ENCODE measurements around the gene CLIP4. TPM values are rescaled to one million over a fixed set of nuclear protein-coding genes. Genes with fewer than 3 reads are reported as not detected.
A peak's percentile ranks its signal among the peaks of the same experiment; 100 is the strongest.
"Not testable (repeated sequence)": the region's sequence is repeated elsewhere in the genome, so short reads cannot be mapped to it uniquely, and the experiment has no call there.

Gene CLIP4
- polyA plus RNA-seq, 2 of the 4 experiments (the other 2 are of a cell fraction): 51.1 to 99.1 TPM

DNA sequence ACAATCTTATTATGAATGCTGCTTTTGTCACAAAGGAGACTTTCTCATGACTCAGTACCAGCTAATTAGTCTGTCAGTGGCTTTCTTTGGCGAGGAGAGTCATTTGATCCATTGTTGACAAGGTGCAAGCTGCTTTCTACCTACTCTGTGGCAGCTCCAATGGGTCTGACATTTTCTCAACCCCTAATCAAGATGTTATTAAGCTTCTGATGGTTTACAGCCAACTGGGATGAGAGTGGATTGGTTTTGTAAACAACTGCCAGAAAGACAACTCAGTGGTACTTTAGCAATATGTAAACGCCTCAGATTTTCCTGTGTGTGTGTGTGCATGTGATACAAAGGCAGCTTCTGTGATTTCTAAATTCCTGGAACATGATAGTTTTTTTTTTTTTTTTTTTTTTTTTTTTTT, 8.2 kb upstream of the CLIP4 start (continued):
- TF ChIP-seq HMGXB4 (CRISPR knock-in tag; IDR thresholded peaks at IDR 0.05; ENCODE audit: borderline replicate concordance) (no peak), REST (IDR thresholded peaks at IDR 0.05) (no peak)
- TF ChIP-seq, protein P1, sequence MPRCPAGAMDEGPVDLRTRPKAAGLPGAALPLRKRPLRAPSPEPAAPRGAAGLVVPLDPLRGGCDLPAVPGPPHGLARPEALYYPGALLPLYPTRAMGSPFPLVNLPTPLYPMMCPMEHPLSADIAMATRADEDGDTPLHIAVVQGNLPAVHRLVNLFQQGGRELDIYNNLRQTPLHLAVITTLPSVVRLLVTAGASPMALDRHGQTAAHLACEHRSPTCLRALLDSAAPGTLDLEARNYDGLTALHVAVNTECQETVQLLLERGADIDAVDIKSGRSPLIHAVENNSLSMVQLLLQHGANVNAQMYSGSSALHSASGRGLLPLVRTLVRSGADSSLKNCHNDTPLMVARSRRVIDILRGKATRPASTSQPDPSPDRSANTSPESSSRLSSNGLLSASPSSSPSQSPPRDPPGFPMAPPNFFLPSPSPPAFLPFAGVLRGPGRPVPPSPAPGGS (IDR thresholded peaks at IDR 0.05): no peak
- TF ChIP-seq, protein P2, sequence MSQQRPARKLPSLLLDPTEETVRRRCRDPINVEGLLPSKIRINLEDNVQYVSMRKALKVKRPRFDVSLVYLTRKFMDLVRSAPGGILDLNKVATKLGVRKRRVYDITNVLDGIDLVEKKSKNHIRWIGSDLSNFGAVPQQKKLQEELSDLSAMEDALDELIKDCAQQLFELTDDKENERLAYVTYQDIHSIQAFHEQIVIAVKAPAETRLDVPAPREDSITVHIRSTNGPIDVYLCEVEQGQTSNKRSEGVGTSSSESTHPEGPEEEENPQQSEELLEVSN (IDR thresholded peaks at IDR 0.05; ENCODE audit: borderline replicate concordance, low read depth): no peak

GRCh38 chr2:29107547-29107946, 7.7 kb upstream of the CLIP4 start:
- ChIA-PET POLR2A (interaction anchor here (0.6 to 4.2 kb wide), 2 partner anchors 10 to 15 kb away, joined by 5 to 24 read pairs; no protein-coding TSS in a partner anchor), CTCF (interaction anchor here (3.7 to 5.2 kb wide), 2 partner anchors 8 to 13 kb away, joined by 11 to 36 read pairs; partner anchors contain the start of gene CLIP4)
- not testable (repeated sequence) for H3K9me3 ChIP-seq; H3K4me3 ChIP-seq; ATAC-seq; DNase-seq (ENCODE audit: low read depth in 1 of 2, low spot score in 1 of 2)
- FAIRE-seq: peak; percentile 46
- WGBS (ENCODE audit: missing lambda C conversion rate): 98% methylated on average over 3 of the region's 3 CpGs
- Histone ChIP-seq H3K27ac (peak overlapping the region; percentile 83 to 85), H3K4me2 (peak overlapping the region; percentile 69), H3K4me1 (peaks cover 54% of the 10 kb centered on the region)

- ChIA-PET CTCF (interaction anchor here (0.6 to 5.2 kb wide), 6 partner anchors 7 to 149 kb away, joined by 3 to 36 read pairs (median 4); partner anchors contain the start of gene CLIP4), POLR2A (interaction anchor here (4.2 kb wide), 1 partner anchor 9 kb away, joined by 24 read pairs; no protein-coding TSS in a partner anchor)
- H3K9me3 ChIP-seq: no peaks in the 10 kb centered on the region
- DNase-seq (ENCODE audit: low read depth in 1 of 2, low spot score in 1 of 2) (peak; percentile 78 to 90), FAIRE-seq (peak; percentile 54), ATAC-seq (peak; percentile 96 to 98)
- peak overlapping the region; percentile 7; the same call in 1 of the 3 replicates for H3K4me3 ChIP-seq
- WGBS (ENCODE audit: missing lambda C conversion rate): 16% methylated on average over 8 of the region's 8 CpGs
- peak overlapping the region; percentile 69 for H3K4me2 ChIP-seq
- H3K27ac ChIP-seq: peak overlapping the region; percentile 83 to 85
- peaks cover 60% of the 10 kb centered on the region for H3K4me1 ChIP-seq
- TF ChIP-seq MAZ (IDR thresholded peaks at IDR 0.05; ENCODE audit: borderline replicate concordance, low read depth, low read length) (no peak), GATA3 (IDR thresholded peaks at IDR 0.05; ENCODE audit: borderline replicate concordance) (no peak), FOXS1 (CRISPR knock-in tag; IDR thresholded peaks at IDR 0.05) (no peak), ZC3H11A (IDR thresholded peaks at IDR 0.05) (no peak), TP53 (CRISPR knock-in tag; IDR thresholded peaks at IDR 0.05) (no peak), HDAC2 (IDR thresholded peaks at IDR 0.05) (no peak), JUN (IDR thresholded peaks at IDR 0.05) (peak in 1 of 2 experiments; percentile 63; a peak in 3 of 5 replicates), ELK1 (IDR thresholded peaks at IDR 0.05; ENCODE audit: low read depth, low read length) (no peak), CBX2 (IDR thresholded peaks at IDR 0.05; ENCODE audit: borderline replicate concordance, low read depth) (no peak), RAD21 (conservative IDR thresholded peaks at IDR 0.05 in 1 of 2, IDR thresholded peaks at IDR 0.05 in 1 of 2) (0 out of 5 replicates have a peak, but pooled peaks of 1 of the 2 experiments have one; percentile 6), RFX5 (IDR thresholded peaks at IDR 0.05) (no peak), JUNB (IDR thresholded peaks at IDR 0.05) (peak; percentile 44; the same call in 1 of the 2 replicates), EP300 (IDR thresholded peaks at IDR 0.05) (peak in 1 of 2 experiments; percentile 51; a peak in 2 of 5 replicates), SMC3 (IDR thresholded peaks at IDR 0.05) (0 out of 3 replicates have a peak, but pooled peaks have one; percentile 20), PHF8 (IDR thresholded peaks at IDR 0.05; ENCODE audit: borderline replicate concordance, low read depth) (no peak), ESRRA (IDR thresholded peaks at IDR 0.05; ENCODE audit: borderline replicate concordance, low read length) (no peak), FOSL2 (IDR thresholded peaks at IDR 0.05) (peak; percentile 74), FOSL2 (CRISPR knock-in tag; IDR thresholded peaks at IDR 0.05) (peak; percentile 89), POLR2AphosphoS2 (conservative IDR thresholded peaks at IDR 0.05; ENCODE audit: low read length) (no peak)
- TF ChIP-seq, protein P2 (IDR thresholded peaks at IDR 0.05; ENCODE audit: borderline replicate concordance, low read depth): peak; percentile 66; the same call in 1 of the 2 replicates
These were observed 7.0 kb upstream of the CLIP4 start for GRCh38 chr2:29108225-29108624.

All from A549 (cell line).